GDM1 (cell line): Measurements from ENCODE around the gene DIO3.

Source experiments
- DNase-seq: peaks from one replicate; lab custom pipeline; 2025; lab: John Stamatoyannopoulos, UW

Gene DIO3

GRCh38 chr14:101561145-101561896 lies at the start of gene DIO3:
TSS of gene DIO3 (plus strand) at chr14:101561495.
- no peak for DNase-seq

GRCh38 chr14:101511620-101512375 lies 49.5 kb upstream of the DIO3 start:
- no peak for DNase-seq

GRCh38 chr14:101512376-101512695 lies 49.0 kb upstream of the DIO3 start:
- DNase-seq = no peak

GRCh38 chr14:101514136-101514535 lies 47.2 kb upstream of the DIO3 start:
- DNase-seq = no peak

GRCh38 chr14:101516401-101516800 lies 44.9 kb upstream of the DIO3 start:
- DNase-seq = no peak

GRCh38 chr14:101518611-101519473 lies 42.5 kb upstream of the DIO3 start:
- DNase-seq = no peak

- no peak for DNase-seq
Measured at GRCh38 chr14:101520621-101521472, 40.4 kb upstream of the DIO3 start.

GRCh38 chr14:101521473-101521915 lies 39.8 kb upstream of the DIO3 start:
- no peak for DNase-seq

- DNase-seq = no peak
Measured at GRCh38 chr14:101521978-101522377, 39.3 kb upstream of the DIO3 start.

- no peak for DNase-seq
Measured at GRCh38 chr14:101525640-101526527, 35.4 kb upstream of the DIO3 start.

GRCh38 chr14:101527987-101528386 lies 33.3 kb upstream of the DIO3 start:
- no peak for DNase-seq

- DNase-seq = no peak
Measured at GRCh38 chr14:101529079-101529478, 32.2 kb upstream of the DIO3 start.

- no peak for DNase-seq
Measured at GRCh38 chr14:101534198-101534597, 27.1 kb upstream of the DIO3 start.

- DNase-seq = no peak
Measured at GRCh38 chr14:101535232-101535631, 26.1 kb upstream of the DIO3 start.

GRCh38 chr14:101535701-101536207 lies 25.5 kb upstream of the DIO3 start:
- no peak for DNase-seq

GRCh38 chr14:101537286-101537685 lies 24.0 kb upstream of the DIO3 start:
- no peak for DNase-seq

GRCh38 chr14:101538878-101539277 lies 22.4 kb upstream of the DIO3 start:
- DNase-seq = no peak

- DNase-seq = no peak
Measured at GRCh38 chr14:101539880-101540279, 21.4 kb upstream of the DIO3 start.

GRCh38 chr14:101540481-101541462 lies 20.5 kb upstream of the DIO3 start:
- DNase-seq = no peak
